SIG-M5 treated with dmso at 0.1 percent for 504 hours (cell line): ENCODE results near the gene TPGS1.

Source experiments
- DNase-seq: peaks from one replicate; lab custom pipeline; 2025; ENCODE audit not compliant: unreplicated experiment; lab: John Stamatoyannopoulos, UW

The TPGS1 gene

GRCh38 chr19:536881-537404 lies 29.6 kb downstream of the TPGS1 start:
- DNase-seq = no peak

DNA sequence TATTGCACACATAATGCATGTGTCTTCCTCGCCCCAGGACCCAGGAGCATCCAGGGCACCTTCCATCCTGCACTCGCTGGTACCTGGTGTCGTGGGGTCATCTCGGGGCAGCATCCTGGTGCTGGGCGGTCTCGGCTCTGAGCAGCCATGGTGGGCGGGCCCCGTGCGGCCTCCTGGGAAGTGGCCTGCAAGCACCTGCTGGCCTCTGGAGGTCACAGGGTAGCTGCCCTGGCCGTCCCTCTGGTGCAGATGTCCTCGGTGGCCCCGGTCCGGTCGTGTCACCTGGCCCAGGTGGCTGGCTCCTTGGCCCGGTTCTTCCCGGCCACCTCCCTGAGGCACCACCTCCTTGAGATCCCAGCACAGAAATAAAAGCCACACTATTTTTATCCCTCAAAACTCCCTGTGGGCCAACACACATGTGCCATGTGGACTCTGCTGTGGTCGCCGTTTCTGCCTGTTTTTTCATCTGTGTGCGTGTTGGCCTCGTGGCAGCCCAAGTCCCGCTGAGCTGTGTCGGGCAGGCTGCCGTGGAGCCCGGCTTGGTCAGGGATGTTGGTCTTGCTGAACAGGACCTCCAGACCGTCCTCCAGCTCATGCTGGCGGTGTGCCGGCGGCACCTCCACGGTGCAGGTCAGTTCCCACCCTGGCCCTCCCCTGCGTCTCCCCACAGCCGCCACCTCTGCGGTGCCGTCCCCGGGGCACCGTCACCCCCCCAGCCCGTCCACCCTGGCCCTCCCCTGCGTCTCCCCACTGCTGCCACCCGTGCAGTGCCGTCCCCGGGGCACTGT lies 31.5 kb downstream of the TPGS1 start:
- no peak for DNase-seq

GRCh38 chr19:539429-540030 lies 32.2 kb downstream of the TPGS1 start:
- no peak for DNase-seq

DNA sequence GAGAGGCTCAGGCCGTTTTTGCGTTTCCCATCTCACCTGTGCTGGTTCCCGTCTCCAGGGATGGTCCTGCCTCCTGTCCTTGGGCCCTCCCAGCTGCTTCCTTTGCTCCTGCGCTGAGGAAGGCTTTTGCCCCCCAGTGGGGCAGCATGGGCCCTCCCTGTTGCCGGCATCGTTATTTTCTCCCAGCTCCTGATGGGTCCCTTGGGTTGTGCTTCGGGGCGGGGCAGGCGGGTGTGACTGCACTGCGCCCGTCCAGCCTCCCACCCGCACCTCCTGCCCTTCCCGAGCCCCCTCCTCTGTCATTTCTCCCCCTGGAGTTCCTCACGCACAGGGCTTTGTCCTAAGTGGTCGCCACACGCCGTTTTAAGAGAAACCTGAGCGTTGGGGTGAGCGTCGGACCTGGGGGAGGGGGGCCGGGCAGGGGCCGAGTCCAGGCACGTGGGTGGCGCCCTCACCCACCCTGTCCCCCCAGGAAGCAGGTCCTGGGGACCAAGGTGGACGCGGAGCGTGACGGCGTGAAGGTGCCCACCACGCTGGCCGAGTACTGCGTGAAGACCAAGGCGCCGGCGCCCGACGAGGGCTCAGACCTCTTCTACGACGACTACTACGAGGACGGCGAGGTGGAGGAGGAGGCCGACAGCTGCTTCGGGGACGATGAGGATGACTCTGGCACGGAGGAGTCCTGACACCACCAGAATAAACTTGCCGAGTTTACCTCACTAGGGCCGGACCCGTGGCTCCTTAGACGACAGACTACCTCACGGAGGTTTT lies 33.8 kb downstream of the TPGS1 start:
- no peak for DNase-seq

GRCh38 chr19:541699-542098 lies 34.4 kb downstream of the TPGS1 start:
- no peak for DNase-seq

GRCh38 chr19:542173-542866 lies 35.0 kb downstream of the TPGS1 start:
- DNase-seq = no peak

GRCh38 chr19:543910-544608 lies 36.8 kb downstream of the TPGS1 start, which contains the start of gene GZMM:
GZMM (plus strand) TSS chr19:544053; CDS start chr19:544072, 19 bp downstream.
- DNase-seq = no peak

DNA sequence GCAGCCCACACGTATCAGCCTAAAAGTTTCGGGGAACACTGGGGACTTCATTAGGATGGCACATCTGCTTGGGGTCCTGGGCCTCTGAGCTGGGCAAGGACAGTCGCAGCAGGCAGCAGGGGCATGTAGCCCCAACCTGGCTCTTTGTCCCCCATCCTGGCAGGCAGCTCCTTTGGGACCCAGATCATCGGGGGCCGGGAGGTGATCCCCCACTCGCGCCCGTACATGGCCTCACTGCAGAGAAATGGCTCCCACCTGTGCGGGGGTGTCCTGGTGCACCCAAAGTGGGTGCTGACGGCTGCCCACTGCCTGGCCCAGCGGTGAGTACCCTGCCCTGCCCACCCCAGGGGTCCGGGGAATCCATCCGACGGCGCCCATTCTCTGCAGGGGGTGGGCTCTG lies 39.8 kb downstream of the TPGS1 start:
- DNase-seq = no peak

GRCh38 chr19:547836-548720 lies 40.8 kb downstream of the TPGS1 start:
- no peak for DNase-seq

DNA sequence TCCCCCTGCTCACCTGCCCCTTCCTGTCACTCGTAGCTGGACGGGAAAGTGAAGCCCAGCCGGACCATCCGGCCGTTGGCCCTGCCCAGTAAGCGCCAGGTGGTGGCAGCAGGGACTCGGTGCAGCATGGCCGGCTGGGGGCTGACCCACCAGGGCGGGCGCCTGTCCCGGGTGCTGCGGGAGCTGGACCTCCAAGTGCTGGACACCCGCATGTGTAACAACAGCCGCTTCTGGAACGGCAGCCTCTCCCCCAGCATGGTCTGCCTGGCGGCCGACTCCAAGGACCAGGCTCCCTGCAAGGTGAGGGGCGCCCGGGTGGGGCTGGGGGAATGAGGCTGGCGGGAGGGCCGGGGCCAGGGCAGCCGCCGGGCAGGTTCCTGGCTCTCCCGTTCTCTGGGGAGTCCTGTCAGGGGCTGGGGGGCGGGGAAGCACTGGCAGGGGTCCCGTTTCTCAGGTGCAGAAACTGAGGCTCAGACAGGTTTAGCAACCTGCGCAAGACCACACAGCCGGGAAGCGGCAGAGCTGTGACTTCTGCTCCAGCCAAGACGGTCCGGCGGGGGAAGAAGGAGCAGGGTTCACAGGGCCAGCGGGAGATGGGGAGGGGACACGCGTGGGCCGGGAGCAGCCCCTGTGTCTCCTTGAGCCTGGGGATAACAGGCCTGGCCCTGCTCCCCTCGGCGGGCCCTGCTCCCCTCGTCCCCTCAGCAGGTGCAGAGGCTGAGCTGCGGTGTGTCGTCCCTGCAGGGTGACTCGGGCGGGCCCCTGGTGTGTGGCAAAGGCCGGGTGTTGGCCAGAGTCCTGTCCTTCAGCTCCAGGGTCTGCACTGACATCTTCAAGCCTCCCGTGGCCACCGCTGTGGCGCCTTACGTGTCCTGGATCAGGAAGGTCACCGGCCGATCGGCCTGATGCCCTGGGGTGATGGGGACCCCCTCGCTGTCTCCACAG lies 41.9 kb downstream of the TPGS1 start:
- DNase-seq = no peak

DNA sequence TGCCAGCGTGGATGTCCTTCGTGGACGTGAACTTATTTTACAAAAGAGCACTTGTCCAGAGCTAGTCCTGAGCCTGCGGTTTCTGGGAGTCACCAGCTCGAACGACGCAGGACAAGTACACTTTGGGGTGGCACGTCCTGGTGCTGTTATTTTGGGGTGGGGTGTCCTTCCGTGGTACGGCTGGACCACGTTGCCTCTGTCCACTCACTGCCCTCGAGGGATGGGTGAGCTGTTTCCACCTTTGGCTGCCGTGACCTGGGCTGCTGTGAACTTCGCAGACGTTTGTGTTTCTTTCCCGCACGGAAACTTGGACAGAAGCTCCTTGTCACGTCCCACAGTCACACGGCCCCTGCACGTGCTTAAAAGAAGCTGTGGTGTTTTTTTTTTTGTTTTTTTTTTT lies 47.5 kb downstream of the TPGS1 start:
- no peak for DNase-seq

GRCh38 chr19:555474-555808 lies 48.1 kb downstream of the TPGS1 start:
- DNase-seq = no peak

DNA sequence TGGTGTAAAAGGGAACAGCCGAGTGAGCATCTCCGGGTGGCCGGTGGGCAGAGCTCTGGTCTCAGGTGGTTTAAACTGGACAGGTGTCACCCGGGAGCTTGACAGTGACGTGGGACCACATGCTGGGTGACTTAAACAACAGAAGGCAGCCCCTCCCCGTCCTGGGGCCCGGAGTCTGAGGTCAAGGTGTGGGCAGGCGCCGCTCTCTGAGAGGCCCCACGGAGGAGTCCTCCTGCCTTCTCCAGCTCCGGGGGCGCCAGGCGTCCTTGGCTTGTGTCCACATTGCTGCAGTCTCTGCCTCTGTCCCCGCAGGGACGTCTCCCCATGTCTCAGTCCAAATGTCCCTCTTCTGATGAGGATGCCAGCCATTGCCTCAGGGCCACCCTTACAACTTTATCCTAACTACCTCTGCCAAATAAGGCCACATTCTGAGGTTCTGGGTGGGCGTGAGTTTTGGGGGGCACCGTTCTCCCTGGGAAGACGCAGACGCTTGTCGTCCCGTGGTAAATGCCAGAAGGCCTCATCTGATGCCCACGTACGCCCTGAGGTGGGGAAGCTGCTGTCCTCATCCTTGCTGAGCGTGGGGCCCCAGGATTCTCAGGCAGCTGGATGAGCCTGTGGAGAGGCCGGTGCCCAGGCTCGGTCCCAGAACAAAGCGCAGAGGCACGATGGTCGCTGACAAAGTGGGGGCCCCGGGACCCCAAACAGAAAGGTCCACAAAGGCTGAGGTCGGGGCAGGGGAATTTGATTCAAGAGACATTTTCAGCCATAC lies 49.5 kb downstream of the TPGS1 start:
- DNase-seq = no peak

DNA sequence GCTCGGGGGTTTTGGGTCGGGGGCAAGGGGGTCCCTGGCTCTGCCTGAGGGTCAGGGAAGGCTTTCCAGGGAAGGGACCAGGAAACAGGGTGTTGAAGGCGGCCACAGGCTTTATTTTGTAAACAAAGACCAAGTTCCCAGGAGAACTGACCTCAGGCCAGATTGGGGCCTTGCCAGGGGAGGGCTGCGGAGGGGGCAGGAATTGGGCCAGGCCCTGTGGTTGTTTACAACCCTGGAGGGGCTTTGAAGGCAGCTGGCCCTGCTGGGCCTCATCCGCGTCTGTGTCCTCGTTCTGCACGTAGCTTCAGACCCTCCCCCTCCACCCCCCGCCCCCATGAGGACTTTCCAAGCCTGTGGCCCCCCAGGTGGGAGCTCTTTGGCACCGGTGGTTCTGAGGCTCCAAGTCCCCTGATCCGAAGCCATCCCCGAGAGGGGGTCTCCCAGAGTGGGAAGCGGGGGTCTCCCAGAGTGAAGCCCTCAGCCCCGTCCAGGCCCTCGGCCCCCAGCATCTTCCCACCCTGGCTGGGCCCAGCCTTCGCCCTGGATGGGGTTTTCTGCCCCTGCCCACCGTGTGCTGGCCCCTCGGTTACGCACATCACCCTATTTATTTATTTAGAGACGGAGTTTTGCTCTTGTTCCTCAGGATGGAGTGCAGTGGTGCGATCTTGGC lies 51.6 kb downstream of the TPGS1 start:
- DNase-seq = no peak

DNA sequence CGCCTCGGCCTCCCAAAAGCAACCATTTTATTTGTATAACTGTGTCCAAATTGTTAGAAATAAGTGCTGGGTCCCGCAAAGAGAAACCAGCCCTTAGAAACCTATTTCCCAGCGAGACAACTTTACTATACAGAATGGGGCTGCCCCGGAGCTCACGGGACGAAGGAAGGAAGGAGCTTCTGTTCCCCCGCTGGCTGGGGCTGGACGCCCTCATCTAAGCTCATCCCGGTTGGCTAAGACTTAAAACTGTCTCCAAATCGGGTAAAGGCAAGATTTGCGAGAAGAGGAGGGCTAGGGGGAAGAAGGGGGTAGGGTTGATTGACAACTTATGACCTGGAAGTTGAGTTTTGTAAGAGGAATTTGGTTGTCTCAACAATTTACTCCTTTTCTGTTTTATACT lies 52.8 kb downstream of the TPGS1 start:
- DNase-seq = no peak

GRCh38 chr19:566403-566802 lies 59.1 kb downstream of the TPGS1 start:
- DNase-seq = peak; percentile 99

DNA sequence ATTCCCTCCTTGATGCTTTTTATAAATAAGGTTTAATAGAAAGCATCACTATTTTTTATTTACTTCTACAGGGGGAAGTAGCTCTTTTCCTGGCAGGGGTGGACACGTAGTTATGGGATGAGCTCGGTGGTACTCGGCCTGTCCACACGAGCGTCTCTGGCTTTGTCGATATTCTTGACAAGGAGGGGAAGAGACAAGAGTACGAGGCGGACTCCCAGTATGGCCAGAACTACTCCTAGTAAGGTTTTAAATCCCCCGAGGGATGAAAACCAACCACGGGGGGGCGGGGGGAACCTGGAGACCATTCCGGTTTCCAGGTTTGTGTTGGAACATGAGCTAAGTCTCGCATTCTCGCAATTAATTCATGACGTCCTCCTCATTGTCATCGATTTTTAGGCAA lies 59.5 kb downstream of the TPGS1 start:
- no peak for DNase-seq
